ENCODE data around the gene CCBE1.

CCBE1 gene

GRCh38 chr18:59414111-59414653 is 283.0 kb downstream of the CCBE1 start:
- no peak for DNase-seq (ENCODE audit: low read depth)
- no peak overlapping the region for H3K4me3 ChIP-seq (replicated peaks; ENCODE audit: low read depth, low read length)
- TF ChIP-seq CTCF (IDR thresholded peaks at IDR 0.05; ENCODE audit: low read length, missing control alignments), result no peak

- peak; percentile 78 for DNase-seq (ENCODE audit: low read depth)
- TF ChIP-seq CTCF (IDR thresholded peaks at IDR 0.05; ENCODE audit: low read length, missing control alignments), result no peak
- H3K4me3 ChIP-seq (replicated peaks; ENCODE audit: low read depth, low read length), result no peak overlapping the region
Observed at GRCh38 chr18:59402432-59403090, 294.7 kb downstream of the CCBE1 start.

- H3K4me3 ChIP-seq (replicated peaks; ENCODE audit: low read depth, low read length), result no peak overlapping the region
- no peak for DNase-seq (ENCODE audit: low read depth)
- TF ChIP-seq CTCF (IDR thresholded peaks at IDR 0.05; ENCODE audit: low read length, missing control alignments), result no peak
Observed at GRCh38 chr18:59400407-59400806, 296.8 kb downstream of the CCBE1 start.

GRCh38 chr18:59395226-59396175 is 301.7 kb downstream of the CCBE1 start:
- no peak overlapping the region for H3K4me3 ChIP-seq (replicated peaks; ENCODE audit: low read depth, low read length)
- no peak for TF ChIP-seq CTCF (IDR thresholded peaks at IDR 0.05; ENCODE audit: low read length, missing control alignments)
- no peak for DNase-seq (ENCODE audit: low read depth)

- no peak for TF ChIP-seq CTCF (IDR thresholded peaks at IDR 0.05; ENCODE audit: low read length, missing control alignments)
- DNase-seq (ENCODE audit: low read depth), result no peak
- no peak overlapping the region for H3K4me3 ChIP-seq (replicated peaks; ENCODE audit: low read depth, low read length)
Observed at GRCh38 chr18:59393381-59393780, 303.8 kb downstream of the CCBE1 start.

- TF ChIP-seq CTCF (IDR thresholded peaks at IDR 0.05; ENCODE audit: low read length, missing control alignments), result no peak
- no peak overlapping the region for H3K4me3 ChIP-seq (replicated peaks; ENCODE audit: low read depth, low read length)
- no peak for DNase-seq (ENCODE audit: low read depth)
Observed at GRCh38 chr18:59388817-59389216, 308.4 kb downstream of the CCBE1 start.

Data from fibroblast of pulmonary artery (primary cell).